ENCODE measurements around the gene PRICKLE1.

PRICKLE1 gene

DNA sequence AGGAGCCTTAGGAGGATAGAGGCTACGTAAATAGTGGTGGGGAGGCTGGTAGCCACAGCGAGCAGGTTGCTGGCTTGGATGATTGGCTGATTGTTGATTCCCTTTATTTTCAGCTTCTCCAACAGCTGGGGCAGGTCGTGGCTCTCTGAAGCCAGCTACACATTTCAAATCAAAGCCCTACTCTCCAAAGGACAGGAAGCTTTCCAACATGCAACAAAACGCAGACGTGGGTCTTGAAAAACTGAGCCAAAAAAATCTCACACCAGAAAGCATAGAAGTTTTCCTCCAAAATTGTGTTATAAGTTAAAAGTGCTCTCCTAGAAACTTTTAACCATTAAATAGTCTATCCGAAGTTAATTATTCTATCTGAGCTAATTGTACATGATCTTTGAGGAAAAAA, 37.6 kb upstream of the PRICKLE1 start:
- no peak for DNase-seq (ENCODE audit: low read depth)
- H3K4me3 ChIP-seq (ENCODE audit: low read length): no peak overlapping the region
- TF ChIP-seq, protein P1, sequence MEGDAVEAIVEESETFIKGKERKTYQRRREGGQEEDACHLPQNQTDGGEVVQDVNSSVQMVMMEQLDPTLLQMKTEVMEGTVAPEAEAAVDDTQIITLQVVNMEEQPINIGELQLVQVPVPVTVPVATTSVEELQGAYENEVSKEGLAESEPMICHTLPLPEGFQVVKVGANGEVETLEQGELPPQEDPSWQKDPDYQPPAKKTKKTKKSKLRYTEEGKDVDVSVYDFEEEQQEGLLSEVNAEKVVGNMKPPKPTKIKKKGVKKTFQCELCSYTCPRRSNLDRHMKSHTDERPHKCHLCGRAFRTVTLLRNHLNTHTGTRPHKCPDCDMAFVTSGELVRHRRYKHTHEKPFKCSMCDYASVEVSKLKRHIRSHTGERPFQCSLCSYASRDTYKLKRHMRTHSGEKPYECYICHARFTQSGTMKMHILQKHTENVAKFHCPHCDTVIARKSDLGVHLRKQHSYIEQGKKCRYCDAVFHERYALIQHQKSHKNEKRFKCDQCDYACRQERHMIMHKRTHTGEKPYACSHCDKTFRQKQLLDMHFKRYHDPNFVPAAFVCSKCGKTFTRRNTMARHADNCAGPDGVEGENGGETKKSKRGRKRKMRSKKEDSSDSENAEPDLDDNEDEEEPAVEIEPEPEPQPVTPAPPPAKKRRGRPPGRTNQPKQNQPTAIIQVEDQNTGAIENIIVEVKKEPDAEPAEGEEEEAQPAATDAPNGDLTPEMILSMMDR (conservative IDR thresholded peaks at IDR 0.05; ENCODE audit: low read length): no peak

DNA sequence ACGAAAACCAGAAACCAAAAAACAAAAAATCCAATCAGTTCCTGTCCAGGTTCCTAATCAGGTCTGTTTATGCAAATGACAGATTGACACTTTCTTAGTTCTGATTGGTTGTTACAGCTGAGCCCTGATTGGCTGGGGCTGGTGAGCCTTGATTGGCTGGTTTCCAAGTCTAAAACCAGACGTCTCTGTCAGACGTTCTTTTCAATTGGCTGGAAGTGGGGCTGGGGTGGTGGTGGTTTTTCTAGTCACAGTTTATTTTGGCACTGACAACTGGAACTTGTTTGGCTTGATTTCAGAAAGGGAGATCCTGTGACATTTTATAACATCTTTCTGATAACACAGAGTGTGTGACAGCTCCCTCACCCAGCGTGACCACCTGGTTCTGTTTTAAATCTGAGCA, 36.1 kb upstream of the PRICKLE1 start:
- DNase-seq (ENCODE audit: low read depth): no peak
- no peak overlapping the region for H3K4me3 ChIP-seq (ENCODE audit: low read length)
- TF ChIP-seq, protein P1 (conservative IDR thresholded peaks at IDR 0.05; ENCODE audit: low read length): no peak

DNA sequence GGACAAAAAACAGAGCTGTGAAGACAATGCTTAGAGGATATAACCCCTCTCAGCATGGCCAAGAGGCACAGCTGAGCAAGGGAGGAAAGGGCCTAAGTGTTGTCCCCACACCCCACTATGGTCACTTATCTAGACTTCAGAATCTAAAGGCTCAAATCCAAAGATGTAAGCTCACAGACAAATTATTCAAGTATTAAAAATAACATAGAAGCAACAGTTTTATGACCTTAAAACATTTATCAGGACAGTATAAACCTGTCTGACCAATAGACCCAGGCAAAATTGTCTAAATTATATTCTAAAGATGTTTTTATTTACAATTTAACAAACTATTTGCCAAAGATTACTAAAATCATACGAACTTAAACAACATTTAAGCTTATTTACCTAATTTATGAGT, 28.1 kb upstream of the PRICKLE1 start:
- H3K4me3 ChIP-seq (ENCODE audit: low read length): no peak overlapping the region
- DNase-seq (ENCODE audit: low read depth): no peak
- TF ChIP-seq, protein P1 (conservative IDR thresholded peaks at IDR 0.05; ENCODE audit: low read length): no peak

DNA sequence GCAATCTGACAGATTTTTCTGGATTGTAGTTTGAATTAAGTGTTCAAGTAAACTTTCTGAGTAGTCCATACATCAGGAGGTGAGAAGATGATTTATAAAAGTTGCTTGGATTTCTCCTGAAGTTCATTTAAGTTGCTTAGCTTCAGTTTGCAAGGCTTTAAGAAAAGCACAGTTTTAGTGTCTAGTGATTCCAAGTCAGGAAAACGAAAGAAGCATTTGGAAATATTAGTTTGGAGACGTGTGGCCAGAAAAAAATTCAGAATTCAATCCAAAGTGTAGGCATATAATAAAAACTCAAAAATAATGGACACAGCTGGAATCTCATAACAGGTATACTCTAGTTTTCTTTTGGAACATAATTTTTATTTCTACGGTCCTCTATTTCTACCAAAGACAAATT, 25.5 kb upstream of the PRICKLE1 start:
- TF ChIP-seq, protein P1 (conservative IDR thresholded peaks at IDR 0.05; ENCODE audit: low read length): no peak
- DNase-seq (ENCODE audit: low read depth): no peak

DNA sequence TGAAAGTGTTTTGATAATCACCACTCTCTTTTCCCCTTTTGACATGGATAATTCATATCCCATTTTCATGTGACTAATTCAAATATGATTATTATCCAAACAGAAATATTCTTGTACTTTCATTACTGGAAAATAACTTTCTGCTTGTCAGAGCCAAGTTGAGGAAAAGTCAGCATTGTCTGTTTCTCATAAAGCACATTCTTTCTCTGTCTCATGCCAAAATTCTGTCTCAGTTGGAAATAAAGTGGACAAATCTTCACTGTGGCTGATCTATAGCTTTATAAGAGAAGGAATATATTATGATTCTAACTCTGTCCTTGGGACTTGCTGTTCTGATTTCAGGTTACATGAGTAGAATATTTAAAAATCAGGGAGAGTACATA, 22.7 kb upstream of the PRICKLE1 start:
- no peak for DNase-seq (ENCODE audit: low read depth)
- H3K4me3 ChIP-seq (ENCODE audit: low read length): no peak overlapping the region
- TF ChIP-seq, protein P1 (conservative IDR thresholded peaks at IDR 0.05; ENCODE audit: low read length): no peak

More for the DNA sequence above, 25.5 kb upstream of the PRICKLE1 start:
- no peak overlapping the region for H3K4me3 ChIP-seq (ENCODE audit: low read length)

DNA sequence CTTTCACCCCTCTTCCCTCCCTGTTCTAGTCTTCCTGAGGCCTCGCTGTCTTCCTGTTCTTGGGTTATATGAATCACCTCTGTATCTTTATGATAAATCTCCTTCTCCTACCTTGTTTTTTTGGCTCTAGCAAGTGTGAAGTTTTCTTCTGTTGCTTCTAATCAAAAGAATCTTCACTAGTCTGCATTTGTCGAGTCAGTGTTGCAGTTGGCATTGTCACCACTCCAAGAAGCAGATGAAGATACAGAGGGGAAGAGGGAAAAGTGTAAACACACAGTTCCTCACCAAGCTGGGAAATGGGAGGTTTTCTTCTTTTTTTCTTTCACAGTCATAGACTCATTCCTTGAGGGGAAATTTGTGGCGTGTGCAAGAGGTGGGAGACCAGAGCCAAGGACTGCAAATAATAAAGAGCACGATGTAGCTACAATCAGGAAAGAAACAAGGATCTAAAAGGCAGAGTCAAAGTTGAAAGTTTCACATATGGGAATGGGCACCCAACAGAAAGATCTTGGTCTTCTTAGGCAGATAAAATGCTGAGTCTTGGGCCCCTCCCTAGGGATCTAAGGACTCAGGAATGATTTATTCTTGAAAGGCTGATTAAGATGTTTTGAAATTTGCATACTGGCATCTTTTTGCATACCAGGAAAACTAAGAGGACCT, 22.2 kb upstream of the PRICKLE1 start:
- no peak overlapping the region for H3K4me3 ChIP-seq (ENCODE audit: low read length)
- no peak for DNase-seq (ENCODE audit: low read depth)
- TF ChIP-seq, protein P1 (conservative IDR thresholded peaks at IDR 0.05; ENCODE audit: low read length): no peak

DNA sequence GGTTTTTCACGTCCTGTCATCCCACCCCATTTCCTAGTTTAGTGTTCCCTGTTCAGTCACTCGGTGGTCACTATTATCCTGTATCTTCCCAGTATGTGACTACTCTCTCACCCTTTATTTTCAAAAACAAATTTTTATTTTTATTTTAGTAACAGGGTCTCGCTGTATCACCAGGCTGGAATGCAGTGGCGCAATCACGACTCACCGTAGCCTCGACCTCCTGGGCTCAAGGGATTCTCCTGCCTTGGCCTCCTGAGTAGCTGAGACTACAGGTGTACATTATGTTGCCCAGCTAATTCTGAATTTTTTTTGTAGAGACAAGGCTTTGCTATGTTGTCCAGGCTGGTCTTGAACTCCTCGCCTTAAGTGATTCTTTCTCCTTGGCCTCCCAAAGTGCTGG, 20.1 kb upstream of the PRICKLE1 start:
- no peak for DNase-seq (ENCODE audit: low read depth)
- TF ChIP-seq, protein P1 (conservative IDR thresholded peaks at IDR 0.05; ENCODE audit: low read length): no peak
- no peak overlapping the region for H3K4me3 ChIP-seq (ENCODE audit: low read length)
